HCT116 (cell line): ENCODE data around the gene ZNF674. TPM values are rescaled to one million over a fixed set of nuclear protein-coding genes. Genes with fewer than 3 reads are reported as not detected.

Experiments used
- ATAC-seq: fragments of 200-7000 bp; cut with Tn5 transposase; 2 replicates; pipeline ENCODE4 v1.9.1; 2020; ENCODE audit warnings: mild to moderate bottlenecking, moderate library complexity
- BruUV-seq: library from RNA; stranded (reverse); fragments of 400-500 nt; replicated peaks from 2 replicates; lab custom pipeline; 2021; lab: Mats Ljungman, UMichigan
- CTCF ChIA-PET: fragments of 300-600 bp; sonication (Branson Sonifier 250); formaldehyde crosslinking; loops from one replicate; lab custom pipeline; 2021; ENCODE audit warnings: antibody characterized with exemption; lab: Charles Lee
- POLR2A ChIA-PET: fragments of 300-600, 350-600 bp; sonication (Branson Sonifier 250); formaldehyde crosslinking; loops from one replicate; lab custom pipeline; 2021; ENCODE audit warnings: antibody characterized with exemption; lab: Charles Lee
- RAD21 ChIA-PET, 2 experiments: fragments of 300-600 bp; sonication (Branson Sonifier 250); formaldehyde crosslinking; loops; one replicate each; lab custom pipeline; 2023; ENCODE audit warnings: low total read pairs in 2 of 2; ENCODE audit not compliant: uncharacterized antibody in 2 of 2, unreplicated experiment in 2 of 2, low non-redundant PET in 1 of 2; lab: Charles Lee
- DNase-seq: peaks from one replicate; pipeline ENCODE4 v3.0.0-alpha.2; 2010; ENCODE audit warnings: low read depth, low spot score
- H2AFZ ChIP-seq: fragments of 200-600 bp; shearing (Covaris generic), sonication (generic); 2 replicates; pipeline ENCODE4 v1.6.1; 2017; ENCODE audit warnings: low read depth, mixed run types, mixed read lengths, antibody characterized with exemption, low read length; ENCODE audit not compliant: poor library complexity, severe bottlenecking
- H3K27ac ChIP-seq: 2 replicates; pipeline ENCODE4 v1.5.1; 2012; ENCODE audit warnings: low read depth, low read length
- H3K27me3 ChIP-seq: fragments of 200-600 bp; sonication (generic); 2 replicates; pipeline ENCODE4 v1.6.1; 2016; ENCODE audit warnings: mixed run types, low read length, mixed read lengths; ENCODE audit not compliant: insufficient read depth
- H3K36me3 ChIP-seq, 2 experiments: fragments of 200-500 bp in 1 of 2; fragments of 200-600 bp in 1 of 2; sonication (Bioruptor generic) in 1 of 2; sonication (generic) in 1 of 2; 2 replicates each; pipeline versions ENCODE4 v1.5.1 to v1.6.1; 2014 to 2016; ENCODE audit warnings: low read length in 2 of 2, inconsistent platforms in 1 of 2, mixed read lengths in 1 of 2, mixed run types in 1 of 2; ENCODE audit not compliant: insufficient read depth in 2 of 2, control insufficient read depth in 1 of 2
- H3K4me1 ChIP-seq, 2 experiments: fragments of 200-600 bp in 1 of 2; sonication (generic) in 1 of 2; 2 replicates each; pipeline versions ENCODE4 v1.5.1 to v1.6.1; 2012 to 2017; ENCODE audit warnings: low read length in 2 of 2, inconsistent platforms in 1 of 2, mild to moderate bottlenecking in 1 of 2, mixed read lengths in 1 of 2, mixed run types in 1 of 2, moderate library complexity in 1 of 2; ENCODE audit not compliant: insufficient read depth in 2 of 2, control insufficient read depth in 1 of 2
- H3K4me2 ChIP-seq: fragments of 200-600 bp; sonication (generic); 2 replicates; pipeline ENCODE4 v1.6.1; 2017; ENCODE audit warnings: mixed run types, low read length, mixed read lengths
- H3K4me3 ChIP-seq, 2 experiments: fragments of 200-600 bp in 1 of 2; sonication (generic) in 1 of 2; replicated peaks in 1 of 2; 2 replicates each; pipeline ENCODE4 v1.5.1; 2011 to 2016; ENCODE audit warnings: low read length in 2 of 2, control low read depth in 1 of 2, low read depth in 1 of 2, mild to moderate bottlenecking in 1 of 2, mixed read lengths in 1 of 2, mixed run types in 1 of 2
- H3K79me2 ChIP-seq: fragments of 200-600 bp; sonication (generic); 2 replicates; pipeline ENCODE4 v1.6.1; 2017; ENCODE audit warnings: mild to moderate bottlenecking, mixed run types, low read length, moderate library complexity, mixed read lengths; ENCODE audit not compliant: insufficient read depth
- H3K9ac ChIP-seq: fragments of 200-600 bp; sonication (generic); 2 replicates; pipeline ENCODE4 v1.6.1; 2016; ENCODE audit warnings: low read length, mixed read lengths
- H3K9me2 ChIP-seq: fragments of 200-600 bp; sonication (generic), shearing (Covaris generic); 2 replicates; pipeline ENCODE4 v1.6.1; 2017; ENCODE audit warnings: mixed run types, mild to moderate bottlenecking, moderate library complexity; ENCODE audit not compliant: insufficient read depth
- H3K9me3 ChIP-seq, 2 experiments: fragments of 200-500 bp in 1 of 2; fragments of 200-600 bp in 1 of 2; sonication (Bioruptor generic) in 1 of 2; sonication (generic) in 1 of 2; 2 replicates each; pipeline ENCODE4 v1.6.1; 2014 to 2017; ENCODE audit warnings: low read length in 2 of 2, mixed read lengths in 2 of 2, inconsistent platforms in 1 of 2, low read depth in 1 of 2, mild to moderate bottlenecking in 1 of 2, mixed run types in 1 of 2, moderate library complexity in 1 of 2; ENCODE audit not compliant: control insufficient read depth in 1 of 2, insufficient read depth in 1 of 2
- H4K20me1 ChIP-seq: fragments of 200-600 bp; sonication (generic), shearing (Covaris generic); 2 replicates; pipeline ENCODE4 v1.6.1; 2017; ENCODE audit warnings: mixed run types, mild to moderate bottlenecking, moderate library complexity; ENCODE audit not compliant: insufficient read depth
- CBX3 ChIP-seq: IDR thresholded peaks from 2 replicates; pipeline ENCODE4 v1.6.1; 2012; ENCODE audit warnings: low read depth
- CEBPB ChIP-seq: IDR thresholded peaks from 2 replicates; pipeline ENCODE4 v1.6.1; 2012; ENCODE audit warnings: low read depth
- EGR1 ChIP-seq: IDR thresholded peaks from 2 replicates; pipeline ENCODE4 v1.6.1; 2012; ENCODE audit warnings: low read depth
- ELF1 ChIP-seq: IDR thresholded peaks from 2 replicates; pipeline ENCODE4 v1.6.1; 2012; ENCODE audit warnings: low read depth, borderline replicate concordance
- EZH2 ChIP-seq: fragments of 200-600 bp; sonication (generic); IDR thresholded peaks from 2 replicates; pipeline ENCODE4 v1.6.1; 2017; ENCODE audit warnings: antibody characterized with exemption, mixed run types
- EZH2phosphoT487 ChIP-seq: fragments of 200-600 bp; IDR thresholded peaks from 2 replicates; pipeline ENCODE4 v1.6.1; 2018; ENCODE audit warnings: antibody characterized with exemption, borderline replicate concordance
- FOSL1 ChIP-seq: IDR thresholded peaks from 2 replicates; pipeline ENCODE4 v1.6.1; 2012; ENCODE audit warnings: low read depth
- POLR2A ChIP-seq: IDR thresholded peaks from 2 replicates; pipeline ENCODE4 v1.7.0; 2011; ENCODE audit warnings: borderline replicate concordance; ENCODE audit not compliant: insufficient read depth, insufficient read length; ENCODE audit errors: extremely low read depth
- SP1 ChIP-seq: IDR thresholded peaks from 2 replicates; pipeline ENCODE4 v1.6.1; 2012; ENCODE audit warnings: low read depth
- SRF ChIP-seq: IDR thresholded peaks from 2 replicates; pipeline ENCODE4 v1.6.1; 2012; ENCODE audit warnings: low read depth
- TCF7L2 ChIP-seq: IDR thresholded peaks from 2 replicates; pipeline ENCODE4 v1.7.0; 2011; ENCODE audit warnings: borderline replicate concordance, inconsistent platforms; ENCODE audit not compliant: insufficient read depth, insufficient read length; ENCODE audit errors: extremely low read depth
- ZFX ChIP-seq: fragments of 450-650 bp; IDR thresholded peaks from 2 replicates; pipeline ENCODE4 v1.6.1; 2017
- intact Hi-C: fragments of 100-400 bp; cut with micrococcal nuclease; formaldehyde crosslinking; loops from 2 replicates; pipeline ENCODE4 v1.10.0; 2022
- total RNA-seq: library from RNA; stranded (reverse); gene quantifications from one replicate; pipeline ENCODE4 v1.2.1, GENCODE V29; 2021; ENCODE audit not compliant: unreplicated experiment
- TF ChIP-seq, protein P1 (sequence below): IDR thresholded peaks from 2 replicates; pipeline ENCODE4 v1.6.1; 2011; ENCODE audit warnings: mild to moderate bottlenecking, low read length, moderate library complexity; ENCODE audit not compliant: insufficient replicate concordance; ENCODE audit errors: extremely low read depth

The ZNF674 gene
- total RNA-seq, 1 experiment from 2014 or later, result 5.2 TPM

DNA sequence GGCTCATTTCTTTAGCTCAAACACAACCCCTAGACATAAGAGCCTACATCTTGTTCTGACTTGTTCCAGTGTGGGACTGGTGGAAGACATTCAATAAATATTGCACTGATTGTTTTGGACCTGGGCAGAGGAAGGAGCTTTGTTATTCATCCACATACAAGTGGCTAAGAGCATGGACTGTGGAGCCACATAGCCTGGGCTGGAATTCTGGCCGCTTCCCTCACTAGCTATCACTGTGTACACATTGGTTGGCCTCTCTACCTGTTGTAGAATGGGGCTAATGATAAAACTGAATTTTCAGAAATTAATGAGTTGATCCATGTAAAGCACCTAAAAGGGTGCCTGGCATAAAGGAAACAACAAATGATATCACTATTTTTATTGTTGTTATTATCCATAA is 80.0 kb downstream of the ZNF674 start:
- ChIA-PET RAD21 (no interaction called here), CTCF (no interaction called here), POLR2A (no interaction called here)
- Histone ChIP-seq H3K9me3 (no peaks in the 10 kb centered on the region), H3K9me2 (no peaks in the 10 kb centered on the region), H3K9ac (no peak overlapping the region), H3K27ac (no peak overlapping the region), H3K4me3 (no peak overlapping the region), H3K4me1 (no peaks in the 10 kb centered on the region), H4K20me1 (no peaks in the 10 kb centered on the region), H2AFZ (no peak overlapping the region), H3K36me3 (peaks cover 0 to 3% of the 10 kb centered on the region in 2 experiments; a peak in 2 of 4 replicates), H3K4me2 (no peak overlapping the region), H3K27me3 (no peaks in the 10 kb centered on the region), H3K79me2 (no peaks in the 10 kb centered on the region)
- no peak for TF ChIP-seq ELF1
- no peak for TF ChIP-seq FOSL1
- no peak for TF ChIP-seq POLR2A
- no peak for TF ChIP-seq CBX3
- no peak for TF ChIP-seq EZH2
- TF ChIP-seq EZH2phosphoT487, result no peak
- ATAC-seq, result no peak
- BruUV-seq, result no TSS peak
- no peak for DNase-seq
- intact Hi-C loops, result no loop called here

DNA sequence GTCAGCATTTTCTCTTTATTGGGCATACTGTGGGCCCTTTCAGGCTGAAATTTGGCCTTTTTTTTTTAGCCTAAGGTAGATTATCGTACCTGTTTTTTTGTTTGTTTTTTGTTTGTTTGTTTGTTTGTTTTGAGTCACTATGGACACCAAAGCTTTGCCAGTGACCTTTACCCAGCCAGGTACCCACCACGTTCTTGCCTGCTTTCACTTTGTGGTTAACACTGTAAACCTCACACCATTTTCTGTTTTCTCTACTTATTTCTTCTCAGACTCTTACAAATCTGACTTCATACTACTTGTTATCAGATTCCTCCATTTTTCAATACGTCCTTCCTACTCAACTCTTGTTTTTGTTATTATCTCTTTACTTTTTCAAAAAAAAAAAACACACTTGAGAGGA is 81.5 kb downstream of the ZNF674 start:
- BruUV-seq, result no TSS peak
- no peak for ATAC-seq
- ChIA-PET RAD21 (no interaction called here), POLR2A (no interaction called here), CTCF (no interaction called here)
- Histone ChIP-seq H3K27ac (no peak overlapping the region), H2AFZ (no peak overlapping the region), H3K4me1 (no peaks in the 10 kb centered on the region), H3K4me2 (no peak overlapping the region), H3K36me3 (peaks cover 0 to 3% of the 10 kb centered on the region in 2 experiments; a peak in 2 of 4 replicates), H3K9me3 (no peaks in the 10 kb centered on the region), H3K4me3 (no peak overlapping the region), H4K20me1 (no peaks in the 10 kb centered on the region), H3K79me2 (no peaks in the 10 kb centered on the region), H3K27me3 (no peaks in the 10 kb centered on the region), H3K9ac (no peak overlapping the region), H3K9me2 (no peaks in the 10 kb centered on the region)
- TF ChIP-seq ELF1 (no peak), SP1 (no peak), ZFX (no peak), EZH2phosphoT487 (no peak), POLR2A (no peak), EGR1 (no peak), TCF7L2 (no peak), SRF (no peak), CEBPB (no peak)
- TF ChIP-seq, protein P1, sequence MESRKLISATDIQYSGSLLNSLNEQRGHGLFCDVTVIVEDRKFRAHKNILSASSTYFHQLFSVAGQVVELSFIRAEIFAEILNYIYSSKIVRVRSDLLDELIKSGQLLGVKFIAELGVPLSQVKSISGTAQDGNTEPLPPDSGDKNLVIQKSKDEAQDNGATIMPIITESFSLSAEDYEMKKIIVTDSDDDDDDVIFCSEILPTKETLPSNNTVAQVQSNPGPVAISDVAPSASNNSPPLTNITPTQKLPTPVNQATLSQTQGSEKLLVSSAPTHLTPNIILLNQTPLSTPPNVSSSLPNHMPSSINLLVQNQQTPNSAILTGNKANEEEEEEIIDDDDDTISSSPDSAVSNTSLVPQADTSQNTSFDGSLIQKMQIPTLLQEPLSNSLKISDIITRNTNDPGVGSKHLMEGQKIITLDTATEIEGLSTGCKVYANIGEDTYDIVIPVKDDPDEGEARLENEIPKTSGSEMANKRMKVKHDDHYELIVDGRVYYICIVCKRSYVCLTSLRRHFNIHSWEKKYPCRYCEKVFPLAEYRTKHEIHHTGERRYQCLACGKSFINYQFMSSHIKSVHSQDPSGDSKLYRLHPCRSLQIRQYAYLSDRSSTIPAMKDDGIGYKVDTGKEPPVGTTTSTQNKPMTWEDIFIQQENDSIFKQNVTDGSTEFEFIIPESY, result no peak
- DNase-seq, result no peak
- intact Hi-C loops, result no loop called here
